SK-N-SH treated with all-trans-retinoic acid at 6 μM for 48 hours (cell line): ENCODE measurements around the gene ZCCHC7.

Source experiments
- ATAC-seq: fragments of 200-7000 bp; cut with Tn5 transposase; 3 replicates; pipeline ENCODE4 v1.9.1; 2020; ENCODE audit warnings: mild to moderate bottlenecking, moderate library complexity
- ARNTL ChIP-seq: fragments of 450-650 bp; formaldehyde crosslinking; IDR thresholded peaks from 2 replicates; pipeline ENCODE4 v1.5.0; 2020; ENCODE audit warnings: low read depth, mild to moderate bottlenecking, moderate library complexity, borderline replicate concordance
- BACH2 ChIP-seq: fragments of 250-450 bp; sonication (Bioruptor Pico); IDR thresholded peaks from 2 replicates; pipeline ENCODE4 v1.9.0; 2021; ENCODE audit warnings: mild to moderate bottlenecking, borderline replicate concordance
- ESRRG ChIP-seq: fragments of 250-450 bp; sonication (Bioruptor Pico); IDR thresholded peaks from 2 replicates; pipeline ENCODE4 v1.6.1; 2021; ENCODE audit warnings: mild to moderate bottlenecking
- GLIS3 ChIP-seq: fragments of 250-450 bp; sonication (Bioruptor Pico); IDR thresholded peaks from 2 replicates; pipeline ENCODE4 v1.5.0; 2020; ENCODE audit warnings: mild to moderate bottlenecking, moderate library complexity
- ISL1 ChIP-seq: fragments of 250-450 bp; sonication (Bioruptor Pico); IDR thresholded peaks from 2 replicates; pipeline ENCODE4 v2.1.2; 2022; ENCODE audit warnings: mild to moderate bottlenecking, moderate library complexity
- OSR1 ChIP-seq: fragments of 250-450 bp; sonication (Bioruptor Pico); IDR thresholded peaks from 2 replicates; pipeline ENCODE4 v1.8.0; 2022; ENCODE audit warnings: moderate library complexity, mild to moderate bottlenecking, inconsistent platforms
- PPARA ChIP-seq: fragments of 250-450 bp; sonication (Bioruptor Pico); IDR thresholded peaks from 2 replicates; pipeline ENCODE4 v1.5.0; 2020; ENCODE audit warnings: mild to moderate bottlenecking, borderline replicate concordance
- RARB ChIP-seq: fragments of 250-450 bp; sonication (Bioruptor Pico); IDR thresholded peaks from 2 replicates; pipeline ENCODE4 v1.8.0; 2021; ENCODE audit warnings: mild to moderate bottlenecking, moderate library complexity
- TCF4 ChIP-seq: fragments of 250-450 bp; sonication (Bioruptor Pico); IDR thresholded peaks from 2 replicates; pipeline ENCODE4 v1.8.0; 2021; ENCODE audit warnings: mild to moderate bottlenecking, moderate library complexity, borderline replicate concordance
- TOX ChIP-seq: fragments of 250-450 bp; sonication (Bioruptor Pico); IDR thresholded peaks from 2 replicates; pipeline ENCODE4 v1.8.0; 2021; ENCODE audit warnings: mild to moderate bottlenecking, moderate library complexity, borderline replicate concordance
- ZC3H10 ChIP-seq: fragments of 250-450 bp; sonication (Bioruptor Pico); IDR thresholded peaks from 2 replicates; pipeline ENCODE4 v1.5.1; 2021; ENCODE audit warnings: mild to moderate bottlenecking, moderate library complexity
- ZFP30 ChIP-seq: fragments of 450-650 bp; formaldehyde crosslinking; IDR thresholded peaks from 2 replicates; pipeline ENCODE4 v1.5.0; 2022; ENCODE audit warnings: mild to moderate bottlenecking, moderate library complexity
- ZNF565 ChIP-seq: fragments of 450-650 bp; formaldehyde crosslinking; conservative IDR thresholded peaks from 2 replicates; pipeline ENCODE4 v1.5.0; 2020; ENCODE audit warnings: low read depth, mild to moderate bottlenecking, moderate library complexity
- ZNF8 ChIP-seq: fragments of 450-650 bp; formaldehyde crosslinking; IDR thresholded peaks from 2 replicates; pipeline ENCODE4 v1.5.0; 2020; ENCODE audit warnings: mild to moderate bottlenecking, moderate library complexity
- TF ChIP-seq, protein P1 (sequence below): fragments of 250-450 bp; sonication (Bioruptor Pico); IDR thresholded peaks from 2 replicates; pipeline ENCODE4 v1.5.0; 2020; ENCODE audit warnings: mild to moderate bottlenecking, moderate library complexity
- TF ChIP-seq, protein P2 (sequence below): fragments of 250-450 bp; sonication (Bioruptor Pico); IDR thresholded peaks from 2 replicates; pipeline ENCODE4 v1.8.0; 2021; ENCODE audit warnings: low read depth, mild to moderate bottlenecking, moderate library complexity, borderline replicate concordance
- TF ChIP-seq, protein P3 (sequence below): fragments of 250-450 bp; sonication (Bioruptor Pico); IDR thresholded peaks from 2 replicates; pipeline ENCODE4 v1.5.1; 2020; ENCODE audit warnings: low read depth, mild to moderate bottlenecking, moderate library complexity

Gene ZCCHC7

DNA sequence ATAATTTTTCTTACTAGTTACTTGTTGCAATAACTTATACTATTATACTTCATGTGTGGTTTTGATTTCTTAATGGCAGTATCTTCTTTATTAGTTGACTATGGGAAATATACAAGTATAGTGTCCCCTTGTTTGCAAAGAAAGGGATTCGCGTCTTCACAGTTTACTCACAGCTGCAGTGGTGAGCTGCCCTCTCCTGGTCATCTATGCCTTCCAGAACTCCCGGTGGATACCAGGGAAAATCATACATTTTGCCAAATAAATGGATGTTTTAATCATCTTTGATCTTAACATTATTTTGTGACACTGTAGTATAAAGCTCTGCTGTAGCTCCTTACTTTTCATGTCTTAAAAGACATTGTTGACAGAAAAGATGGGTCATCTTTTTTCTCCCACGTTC, 142.0 kb downstream of the ZCCHC7 start:
- ATAC-seq = peak; percentile 79
- TF ChIP-seq, protein P1, sequence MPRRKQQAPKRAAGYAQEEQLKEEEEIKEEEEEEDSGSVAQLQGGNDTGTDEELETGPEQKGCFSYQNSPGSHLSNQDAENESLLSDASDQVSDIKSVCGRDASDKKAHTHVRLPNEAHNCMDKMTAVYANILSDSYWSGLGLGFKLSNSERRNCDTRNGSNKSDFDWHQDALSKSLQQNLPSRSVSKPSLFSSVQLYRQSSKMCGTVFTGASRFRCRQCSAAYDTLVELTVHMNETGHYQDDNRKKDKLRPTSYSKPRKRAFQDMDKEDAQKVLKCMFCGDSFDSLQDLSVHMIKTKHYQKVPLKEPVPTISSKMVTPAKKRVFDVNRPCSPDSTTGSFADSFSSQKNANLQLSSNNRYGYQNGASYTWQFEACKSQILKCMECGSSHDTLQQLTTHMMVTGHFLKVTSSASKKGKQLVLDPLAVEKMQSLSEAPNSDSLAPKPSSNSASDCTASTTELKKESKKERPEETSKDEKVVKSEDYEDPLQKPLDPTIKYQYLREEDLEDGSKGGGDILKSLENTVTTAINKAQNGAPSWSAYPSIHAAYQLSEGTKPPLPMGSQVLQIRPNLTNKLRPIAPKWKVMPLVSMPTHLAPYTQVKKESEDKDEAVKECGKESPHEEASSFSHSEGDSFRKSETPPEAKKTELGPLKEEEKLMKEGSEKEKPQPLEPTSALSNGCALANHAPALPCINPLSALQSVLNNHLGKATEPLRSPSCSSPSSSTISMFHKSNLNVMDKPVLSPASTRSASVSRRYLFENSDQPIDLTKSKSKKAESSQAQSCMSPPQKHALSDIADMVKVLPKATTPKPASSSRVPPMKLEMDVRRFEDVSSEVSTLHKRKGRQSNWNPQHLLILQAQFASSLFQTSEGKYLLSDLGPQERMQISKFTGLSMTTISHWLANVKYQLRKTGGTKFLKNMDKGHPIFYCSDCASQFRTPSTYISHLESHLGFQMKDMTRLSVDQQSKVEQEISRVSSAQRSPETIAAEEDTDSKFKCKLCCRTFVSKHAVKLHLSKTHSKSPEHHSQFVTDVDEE (CRISPR knock-in tag) = no peak
- TF ChIP-seq OSR1 (CRISPR knock-in tag) (no peak), TOX (CRISPR knock-in tag) (no peak), TCF4 (CRISPR knock-in tag) (no peak), ZNF8 (CRISPR knock-in tag) (no peak)
- TF ChIP-seq, protein P2, sequence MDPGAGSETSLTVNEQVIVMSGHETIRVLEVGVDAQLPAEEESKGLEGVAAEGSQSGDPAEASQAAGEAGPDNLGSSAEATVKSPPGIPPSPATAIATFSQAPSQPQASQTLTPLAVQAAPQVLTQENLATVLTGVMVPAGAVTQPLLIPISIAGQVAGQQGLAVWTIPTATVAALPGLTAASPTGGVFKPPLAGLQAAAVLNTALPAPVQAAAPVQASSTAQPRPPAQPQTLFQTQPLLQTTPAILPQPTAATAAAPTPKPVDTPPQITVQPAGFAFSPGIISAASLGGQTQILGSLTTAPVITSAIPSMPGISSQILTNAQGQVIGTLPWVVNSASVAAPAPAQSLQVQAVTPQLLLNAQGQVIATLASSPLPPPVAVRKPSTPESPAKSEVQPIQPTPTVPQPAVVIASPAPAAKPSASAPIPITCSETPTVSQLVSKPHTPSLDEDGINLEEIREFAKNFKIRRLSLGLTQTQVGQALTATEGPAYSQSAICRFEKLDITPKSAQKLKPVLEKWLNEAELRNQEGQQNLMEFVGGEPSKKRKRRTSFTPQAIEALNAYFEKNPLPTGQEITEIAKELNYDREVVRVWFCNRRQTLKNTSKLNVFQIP (CRISPR knock-in tag) = no peak

DNA sequence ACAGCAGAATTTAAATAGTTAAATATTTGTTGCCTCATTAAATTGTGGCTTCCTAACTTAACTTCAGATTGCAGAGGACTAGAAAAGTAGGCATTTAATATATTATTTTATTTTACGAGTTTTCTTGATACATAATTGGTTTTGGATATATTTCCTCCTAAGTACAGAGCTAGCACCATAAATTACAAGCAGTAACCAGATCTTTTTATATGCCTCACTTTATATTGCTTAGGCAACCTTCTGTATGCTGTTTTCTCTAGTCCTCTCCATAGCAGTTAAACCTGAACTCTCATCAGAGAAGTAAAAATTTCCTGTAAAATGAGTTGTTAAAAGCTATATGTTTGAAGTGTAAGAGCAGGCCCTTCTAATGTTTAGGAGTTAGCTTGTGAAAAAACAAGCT, 144.2 kb downstream of the ZCCHC7 start:
- no peak for ATAC-seq
- no peak for TF ChIP-seq ZFP30 (CRISPR knock-in tag)
- TF ChIP-seq TOX (CRISPR knock-in tag) = no peak
- TF ChIP-seq, protein P3, sequence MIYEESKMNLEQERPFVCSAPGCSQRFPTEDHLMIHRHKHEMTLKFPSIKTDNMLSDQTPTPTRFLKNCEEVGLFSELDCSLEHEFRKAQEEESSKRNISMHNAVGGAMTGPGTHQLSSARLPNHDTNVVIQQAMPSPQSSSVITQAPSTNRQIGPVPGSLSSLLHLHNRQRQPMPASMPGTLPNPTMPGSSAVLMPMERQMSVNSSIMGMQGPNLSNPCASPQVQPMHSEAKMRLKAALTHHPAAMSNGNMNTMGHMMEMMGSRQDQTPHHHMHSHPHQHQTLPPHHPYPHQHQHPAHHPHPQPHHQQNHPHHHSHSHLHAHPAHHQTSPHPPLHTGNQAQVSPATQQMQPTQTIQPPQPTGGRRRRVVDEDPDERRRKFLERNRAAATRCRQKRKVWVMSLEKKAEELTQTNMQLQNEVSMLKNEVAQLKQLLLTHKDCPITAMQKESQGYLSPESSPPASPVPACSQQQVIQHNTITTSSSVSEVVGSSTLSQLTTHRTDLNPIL (CRISPR knock-in tag) = no peak
- TF ChIP-seq ISL1 (CRISPR knock-in tag) = no peak
- no peak for TF ChIP-seq ESRRG
- no peak for TF ChIP-seq TCF4 (CRISPR knock-in tag)
- TF ChIP-seq, protein P1 (CRISPR knock-in tag) = no peak
- no peak for TF ChIP-seq GLIS3 (CRISPR knock-in tag)
- no peak for TF ChIP-seq ZNF565 (CRISPR knock-in tag)
- TF ChIP-seq RARB (CRISPR knock-in tag) = no peak
- TF ChIP-seq, protein P2 (CRISPR knock-in tag) = no peak
- no peak for TF ChIP-seq ZC3H10 (CRISPR knock-in tag)
- no peak for TF ChIP-seq BACH2 (CRISPR knock-in tag)
- no peak for TF ChIP-seq PPARA

DNA sequence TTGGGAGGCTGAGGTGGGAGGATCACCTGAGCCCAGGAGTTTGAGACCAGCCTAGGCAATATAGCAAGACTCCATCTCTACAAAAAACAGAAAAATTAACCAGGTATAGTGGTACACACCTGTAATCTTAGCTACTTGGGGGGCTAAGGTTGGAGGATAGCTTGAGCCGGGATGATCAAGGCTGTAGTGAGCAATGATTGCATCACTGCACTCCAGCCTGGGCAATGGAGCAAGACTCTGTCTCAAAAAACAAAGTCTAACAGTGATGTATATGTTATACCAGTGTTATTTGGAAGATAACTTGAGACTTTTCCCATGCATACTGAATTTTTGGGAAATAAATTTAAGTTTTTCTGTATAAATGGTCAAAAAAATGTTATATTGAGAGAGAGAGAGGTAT, 146.3 kb downstream of the ZCCHC7 start:
- TF ChIP-seq ZNF565 (CRISPR knock-in tag) (no peak), ESRRG (no peak)
- TF ChIP-seq, all 23 proteins: peak for 0
- ATAC-seq = no peak

DNA sequence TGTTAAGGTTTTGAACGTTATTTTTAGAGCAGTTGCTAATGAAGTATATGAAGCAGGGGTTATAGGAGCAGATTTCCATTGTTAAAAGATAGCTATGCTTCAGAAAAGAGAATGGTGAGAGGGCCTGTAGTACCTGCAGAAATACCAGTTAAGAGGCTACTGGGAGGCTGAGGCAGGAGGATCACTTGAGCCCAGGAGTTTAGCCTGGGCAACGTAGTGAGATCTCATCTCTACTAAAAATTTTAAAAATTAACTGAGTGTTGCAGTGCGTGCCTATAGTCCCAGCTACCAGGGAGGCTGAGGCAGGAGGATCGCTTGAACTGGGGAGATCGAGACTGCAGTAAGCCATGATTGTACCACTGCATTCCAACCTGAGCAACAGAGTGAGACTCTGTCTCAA, 148.8 kb downstream of the ZCCHC7 start:
- TF ChIP-seq ARNTL (CRISPR knock-in tag) = no peak
- no peak for TF ChIP-seq ZC3H10 (CRISPR knock-in tag)
- TF ChIP-seq, protein P3 (CRISPR knock-in tag) = no peak
- no peak for TF ChIP-seq TOX (CRISPR knock-in tag)
- no peak for ATAC-seq
